ENCODE results near the gene IL31.

IL31 gene

GRCh38 chr12:122158700-122159285, 15.2 kb downstream of the IL31 start:
- TF ChIP-seq CTCF (IDR thresholded peaks at IDR 0.05; ENCODE audit: low read depth, low read length), result no peak
- in situ Hi-C loops (cut with HindIII; ENCODE audit: low sequenced_read_pairs), result no loop called here

GRCh38 chr12:122155705-122156104, 18.3 kb downstream of the IL31 start:
- in situ Hi-C loops (cut with HindIII; ENCODE audit: low sequenced_read_pairs), result no loop called here
- no peak for TF ChIP-seq CTCF (IDR thresholded peaks at IDR 0.05; ENCODE audit: low read depth, low read length)
- DNase-seq (ENCODE audit: low read depth, low spot score), result no peak
- H3K4me3 ChIP-seq (ENCODE audit: low read depth, low read length), result no peak overlapping the region

More at GRCh38 chr12:122158700-122159285, 15.2 kb downstream of the IL31 start:
- DNase-seq (ENCODE audit: low read depth, low spot score), result no peak
- no peak overlapping the region for H3K4me3 ChIP-seq (ENCODE audit: low read depth, low read length)

DNA sequence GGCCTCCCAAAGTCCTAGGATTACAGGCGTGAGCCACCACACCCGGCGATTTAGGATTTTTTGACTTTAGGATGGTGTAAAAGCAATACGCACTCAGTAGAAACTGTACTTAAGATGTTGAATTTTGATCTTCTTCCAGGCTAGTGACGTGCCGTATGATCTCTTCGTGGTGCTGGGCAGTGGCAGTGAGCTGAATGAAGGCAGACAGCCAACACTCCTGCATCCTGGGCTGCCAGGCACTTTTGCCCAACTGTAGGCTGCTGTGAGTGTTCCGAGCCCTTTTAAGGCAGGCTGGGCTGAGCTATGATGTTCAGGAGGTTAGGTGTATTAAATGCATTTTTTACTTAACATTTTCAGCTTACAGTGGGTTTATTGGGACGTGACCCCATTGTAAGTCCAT, 21.3 kb downstream of the IL31 start:
- no peak overlapping the region for H3K4me3 ChIP-seq (ENCODE audit: low read depth, low read length)
- no peak for DNase-seq (ENCODE audit: low read depth, low spot score)
- no peak for TF ChIP-seq CTCF (IDR thresholded peaks at IDR 0.05; ENCODE audit: low read depth, low read length)
- in situ Hi-C loops (cut with HindIII; ENCODE audit: low sequenced_read_pairs), result no loop called here

GRCh38 chr12:122150127-122150681, 23.8 kb downstream of the IL31 start:
- DNase-seq (ENCODE audit: low read depth, low spot score), result no peak
- TF ChIP-seq CTCF (IDR thresholded peaks at IDR 0.05; ENCODE audit: low read depth, low read length), result no peak
- in situ Hi-C loops (cut with HindIII; ENCODE audit: low sequenced_read_pairs), result no loop called here
- H3K4me3 ChIP-seq (ENCODE audit: low read depth, low read length), result no peak overlapping the region

DNA sequence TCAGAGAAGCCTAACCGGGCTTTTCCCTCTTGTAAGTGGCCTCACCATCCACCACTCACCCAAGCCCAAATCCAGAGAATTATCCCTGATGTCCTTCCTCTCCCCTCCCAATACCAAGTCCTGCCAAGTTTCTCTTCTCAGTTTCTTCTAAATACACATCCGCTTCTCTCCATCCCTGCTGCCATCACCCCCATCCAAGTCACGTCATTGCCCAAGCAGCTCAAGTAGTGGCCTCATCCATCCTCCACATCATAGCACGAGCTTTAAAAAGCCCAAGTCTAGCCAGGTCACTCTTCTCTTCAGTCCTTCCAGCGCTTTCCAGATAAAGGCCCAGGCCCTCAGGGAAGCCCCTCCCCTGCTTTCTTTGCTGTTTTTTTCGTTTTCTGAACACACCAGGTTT, 25.4 kb downstream of the IL31 start:
- H3K4me3 ChIP-seq (ENCODE audit: low read depth, low read length), result no peak overlapping the region
- in situ Hi-C loops (cut with HindIII; ENCODE audit: low sequenced_read_pairs), result no loop called here
- DNase-seq (ENCODE audit: low read depth, low spot score), result no peak
- TF ChIP-seq CTCF (IDR thresholded peaks at IDR 0.05; ENCODE audit: low read depth, low read length), result no peak

GRCh38 chr12:122147514-122148290, 26.3 kb downstream of the IL31 start:
- in situ Hi-C loops (cut with HindIII; ENCODE audit: low sequenced_read_pairs), result no loop called here

More at GRCh38 chr12:122147514-122148290, 26.3 kb downstream of the IL31 start:
- TF ChIP-seq CTCF (IDR thresholded peaks at IDR 0.05; ENCODE audit: low read depth, low read length), result no peak
- no peak for DNase-seq (ENCODE audit: low read depth, low spot score)
- no peak overlapping the region for H3K4me3 ChIP-seq (ENCODE audit: low read depth, low read length)
